HL-60 (cell line): ENCODE measurements around the gene FOXP4.

Experiments used
- DNase-seq, 2 experiments: peaks; one replicate each; pipeline ENCODE4 v3.0.0-alpha.2; 2010 to 2020; ENCODE audit warnings: low read depth in 1 of 2, low spot score in 1 of 2
- H3K27ac ChIP-seq: fragments of 250-450 bp; sonication (Bioruptor Pico); replicated peaks from 2 replicates; pipeline ENCODE4 v1.5.1; 2020; ENCODE audit warnings: mild to moderate bottlenecking, moderate library complexity
- H3K27me3 ChIP-seq: fragments of 250-450 bp; sonication (Bioruptor Pico); 2 replicates; pipeline ENCODE4 v1.5.1; 2021; ENCODE audit warnings: mild to moderate bottlenecking, moderate library complexity; ENCODE audit not compliant: insufficient read depth, poor library complexity, severe bottlenecking
- H3K4me3 ChIP-seq: replicated peaks from 2 replicates; pipeline ENCODE4 v1.5.1; 2011; ENCODE audit warnings: mild to moderate bottlenecking, control low read depth, low read length; ENCODE audit not compliant: insufficient read depth
- CTCF ChIP-seq: IDR thresholded peaks from one replicate; pipeline ENCODE4 v1.5.1; 2011; ENCODE audit warnings: low read length, control low read depth, inconsistent platforms; ENCODE audit not compliant: insufficient read depth
- GABPA ChIP-seq: IDR thresholded peaks from 2 replicates; pipeline ENCODE4 v1.6.1; 2012; ENCODE audit warnings: low read depth
- POLR2AphosphoS5 ChIP-seq: IDR thresholded peaks from 2 replicates; pipeline ENCODE4 v1.6.1; 2012; ENCODE audit warnings: low read depth
- REST ChIP-seq: IDR thresholded peaks from 2 replicates; pipeline ENCODE4 v1.6.1; 2012; ENCODE audit warnings: low read depth; ENCODE audit not compliant: insufficient replicate concordance
- SPI1 ChIP-seq: IDR thresholded peaks from 2 replicates; pipeline ENCODE4 v1.6.1; 2012; ENCODE audit warnings: low read depth, mild to moderate bottlenecking, borderline replicate concordance

The FOXP4 gene

GRCh38 chr6:41553405-41553999 lies 7.3 kb downstream of the FOXP4 start:
- no peak for TF ChIP-seq CTCF
- TF ChIP-seq POLR2AphosphoS5, result no peak
- no peak for TF ChIP-seq GABPA
- no peak for TF ChIP-seq REST
- TF ChIP-seq SPI1, result no peak
- no peak for DNase-seq
- H3K4me3 ChIP-seq, result no peak overlapping the region
- no peak overlapping the region for H3K27ac ChIP-seq
- no peaks in the 10 kb centered on the region for H3K27me3 ChIP-seq

GRCh38 chr6:41555326-41556300 lies 9.4 kb downstream of the FOXP4 start:
- Histone ChIP-seq H3K4me3 (no peak overlapping the region), H3K27me3 (no peaks in the 10 kb centered on the region), H3K27ac (no peak overlapping the region)
- no peak for DNase-seq
- no peak for TF ChIP-seq GABPA
- TF ChIP-seq POLR2AphosphoS5, result no peak
- TF ChIP-seq CTCF, result no peak
- no peak for TF ChIP-seq REST
- no peak for TF ChIP-seq SPI1

GRCh38 chr6:41557335-41557734 lies 11.2 kb downstream of the FOXP4 start:
- TF ChIP-seq POLR2AphosphoS5 (no peak), GABPA (no peak), REST (no peak), CTCF (no peak), SPI1 (no peak)
- no peak overlapping the region for H3K4me3 ChIP-seq
- no peaks in the 10 kb centered on the region for H3K27me3 ChIP-seq
- no peak for DNase-seq
- no peak overlapping the region for H3K27ac ChIP-seq
